GM23338 (cell line): ENCODE measurements around the gene FGFR3. TPM values are rescaled to one million over a fixed set of nuclear protein-coding genes. Genes with fewer than 3 reads are reported as not detected.

Experiments
- ATAC-seq: fragments of 200-7000 bp; cut with Tn5 transposase; 3 replicates; pipeline ENCODE4 v1.9.1; 2020
- DNase-seq: peaks from one replicate; pipeline ENCODE4 v3.0.0-alpha.2; 2015; ENCODE audit warnings: low spot score
- H2AFZ ChIP-seq: fragments of 200-600 bp; sonication (generic); 2 replicates; pipeline ENCODE4 v1.8.0; 2016; ENCODE audit warnings: antibody characterized with exemption, mild to moderate bottlenecking, moderate library complexity
- H3F3A ChIP-seq: fragments of 200-600 bp; sonication (generic); replicated peaks from 2 replicates; pipeline ENCODE4 v1.8.0; 2017; ENCODE audit warnings: antibody characterized with exemption, mixed run types, low read depth
- H3K27ac ChIP-seq: fragments of 200-600 bp; sonication (generic); 2 replicates; pipeline ENCODE4 v1.6.1; 2016; ENCODE audit warnings: low read depth
- H3K27me3 ChIP-seq: fragments of 200-600 bp; sonication (generic); 2 replicates; pipeline ENCODE4 v1.8.0; 2016; ENCODE audit warnings: mild to moderate bottlenecking, mixed run types, moderate library complexity; ENCODE audit not compliant: insufficient read depth
- H3K36me3 ChIP-seq: fragments of 200-600 bp; sonication (generic); 2 replicates; pipeline ENCODE4 v1.8.0; 2016; ENCODE audit warnings: mild to moderate bottlenecking; ENCODE audit not compliant: insufficient read depth
- H3K4me1 ChIP-seq: fragments of 200-600 bp; sonication (generic); 2 replicates; pipeline ENCODE4 v1.8.0; 2016; ENCODE audit warnings: mild to moderate bottlenecking, moderate library complexity; ENCODE audit not compliant: insufficient read depth
- H3K4me2 ChIP-seq: fragments of 200-600 bp; sonication (generic); 2 replicates; pipeline ENCODE4 v1.7.1; 2017; ENCODE audit warnings: mixed run types
- H3K4me3 ChIP-seq: fragments of 200-600 bp; sonication (generic); 2 replicates; pipeline ENCODE4 v1.6.1; 2016; ENCODE audit warnings: mixed run types
- H3K79me2 ChIP-seq: fragments of 200-600 bp; sonication (generic); replicated peaks from 2 replicates; pipeline ENCODE4 v1.8.0; 2017; ENCODE audit warnings: mild to moderate bottlenecking; ENCODE audit not compliant: insufficient read depth
- H3K9me2 ChIP-seq: fragments of 200-600 bp; sonication (generic); 2 replicates; pipeline ENCODE4 v1.8.0; 2017; ENCODE audit not compliant: insufficient read depth
- H4K20me1 ChIP-seq: fragments of 200-600 bp; sonication (generic); replicated peaks from 2 replicates; pipeline ENCODE4 v1.8.0; 2017; ENCODE audit warnings: mild to moderate bottlenecking; ENCODE audit not compliant: insufficient read depth
- H3K27ac Mint-ChIP-seq: 2 replicates; pipeline ENCODE4 v1.8.0; 2020; ENCODE audit warnings: inconsistent platforms, mild to moderate bottlenecking, moderate library complexity, mixed read lengths
- H3K27me3 Mint-ChIP-seq: 3 replicates; pipeline ENCODE4 v1.8.0; 2022; ENCODE audit warnings: low read depth, mild to moderate bottlenecking, moderate library complexity, mixed read lengths, inconsistent platforms; ENCODE audit not compliant: insufficient read depth, poor library complexity
- H3K36me3 Mint-ChIP-seq: 3 replicates; pipeline ENCODE4 v1.8.0; 2021; ENCODE audit warnings: low read depth, mild to moderate bottlenecking, inconsistent platforms, moderate library complexity, mixed read lengths
- H3K4me1 Mint-ChIP-seq: 3 replicates; pipeline ENCODE4 v1.8.0; 2020; ENCODE audit warnings: mild to moderate bottlenecking, inconsistent platforms, mixed read lengths
- H3K4me3 Mint-ChIP-seq: 3 replicates; pipeline ENCODE4 v1.8.0; 2021; ENCODE audit warnings: moderate library complexity, mild to moderate bottlenecking, inconsistent platforms, mixed read lengths
- H3K9me3 Mint-ChIP-seq: 3 replicates; pipeline ENCODE4 v1.8.0; 2020; ENCODE audit warnings: moderate library complexity, mild to moderate bottlenecking, inconsistent platforms, mixed read lengths
- CREB1 ChIP-seq: fragments of 250-450 bp; sonication (Bioruptor Pico); IDR thresholded peaks from 2 replicates; pipeline ENCODE4 v1.5.0; 2020; ENCODE audit warnings: low read depth, mild to moderate bottlenecking, moderate library complexity
- CTCF ChIP-seq, 2 experiments: fragments of 200-600 bp in 1 of 2; sonication (generic) in 1 of 2; conservative IDR thresholded peaks; 2 replicates each; pipeline versions ENCODE4 v1.5.1 to v1.6.1; 2016 to 2017; ENCODE audit warnings: antibody characterized with exemption in 2 of 2, low read depth in 2 of 2, mild to moderate bottlenecking in 2 of 2, moderate library complexity in 1 of 2
- EZH2 ChIP-seq: fragments of 200-600 bp; sonication (generic); IDR thresholded peaks from one replicate; pipeline ENCODE4 v1.8.0; 2017; ENCODE audit warnings: antibody characterized with exemption, mild to moderate bottlenecking, low read depth; ENCODE audit not compliant: unreplicated experiment
- EZH2phosphoT487 ChIP-seq: fragments of 200-600 bp; sonication (generic); IDR thresholded peaks from one replicate; pipeline ENCODE4 v1.8.1; 2018; ENCODE audit warnings: antibody characterized with exemption; ENCODE audit not compliant: unreplicated experiment
- JUNB ChIP-seq: IDR thresholded peaks from one replicate; pipeline ENCODE4 v1.6.1; 2016; ENCODE audit warnings: antibody characterized with exemption; ENCODE audit not compliant: unreplicated experiment
- POLR2AphosphoS5 ChIP-seq: IDR thresholded peaks from 2 replicates; pipeline ENCODE4 v1.6.1; 2016; ENCODE audit warnings: antibody characterized with exemption, low read depth
- REST ChIP-seq: IDR thresholded peaks from one replicate; pipeline ENCODE4 v1.6.1; 2018; ENCODE audit warnings: antibody characterized with exemption; ENCODE audit not compliant: unreplicated experiment
- STAT1 ChIP-seq: IDR thresholded peaks from one replicate; pipeline ENCODE4 v1.6.1; 2016; ENCODE audit warnings: antibody characterized with exemption; ENCODE audit not compliant: unreplicated experiment
- ZNF114 ChIP-seq: fragments of 250-450 bp; sonication (Bioruptor Pico); IDR thresholded peaks from 2 replicates; pipeline ENCODE4 v1.5.0; 2020; ENCODE audit warnings: mild to moderate bottlenecking, moderate library complexity
- ZNF462 ChIP-seq: fragments of 250-450 bp; sonication (Bioruptor Pico); IDR thresholded peaks from 2 replicates; pipeline ENCODE4 v1.5.0; 2020; ENCODE audit warnings: mild to moderate bottlenecking, moderate library complexity
- polyA plus RNA-seq: library from polyadenylated mRNA; unstranded; fragments of >200 nt; fragmentation: Nextera tagmentation; extraction: Ambion mirVana; gene quantifications from 2 replicates; pipeline ENCODE4 v1.2.1, GENCODE V29; 2016
- total RNA-seq: library from RNA; depleted of rRNA; stranded (reverse); fragments of >200 nt; shearing (Covaris generic); gene quantifications from 2 replicates; pipeline ENCODE4 v1.2.3, GENCODE V29; 2014

The FGFR3 gene
- total and polyA plus RNA-seq, 2 experiments from 2014 or later, result 3.6 to 17.4 TPM

GRCh38 chr4:1812720-1813119, 19.6 kb downstream of the FGFR3 start (continued):
- TF ChIP-seq REST, result no peak

- Mint-ChIP-seq H3K9me3 (no peaks in the 10 kb centered on the region), H3K4me3 (no peak overlapping the region), H3K27me3 (peaks cover 7% of the 10 kb centered on the region), H3K4me1 (peaks cover 2% of the 10 kb centered on the region; the same call in 2 of the 3 replicates), H3K27ac (no peak overlapping the region), H3K36me3 (peaks cover 21% of the 10 kb centered on the region)
- Histone ChIP-seq H3K27ac (no peak overlapping the region), H3K36me3 (peaks cover 2% of the 10 kb centered on the region; the same call in 1 of the 2 replicates), H4K20me1 (peaks cover 5% of the 10 kb centered on the region; the same call in 1 of the 2 replicates), H3K79me2 (no peaks in the 10 kb centered on the region), H3K4me1 (no peaks in the 10 kb centered on the region), H3K4me2 (no peak overlapping the region), H3K9me2 (no peaks in the 10 kb centered on the region), H3K4me3 (no peak overlapping the region), H2AFZ (no peak overlapping the region), H3K27me3 (no peaks in the 10 kb centered on the region), H3F3A (0 out of 2 replicates have a peak, but pooled peaks cover 6% of the 10 kb centered on the region)
- DNase-seq, result no peak
- no peak for ATAC-seq
- TF ChIP-seq EZH2, result no peak
- TF ChIP-seq CREB1 (CRISPR knock-in tag), result no peak
- no peak for TF ChIP-seq JUNB
- TF ChIP-seq EZH2phosphoT487, result no peak
- no peak for TF ChIP-seq ZNF462 (CRISPR knock-in tag)
- no peak for TF ChIP-seq REST
- TF ChIP-seq POLR2AphosphoS5, result no peak
- TF ChIP-seq CTCF (conservative IDR thresholded peaks at IDR 0.05; ENCODE audit: low read depth in 2 of 2), result no peak
- no peak for TF ChIP-seq STAT1
- no peak for TF ChIP-seq ZNF114
Observed at GRCh38 chr4:1813231-1813630, 20.1 kb downstream of the FGFR3 start.
